H9 (cell line): ENCODE results near the gene CAMTA1. TPM values are rescaled to one million over a fixed set of nuclear protein-coding genes. Genes with fewer than 3 reads are reported as not detected.

Experiments
- DNase-seq: peaks from one replicate; pipeline ENCODE4 v3.0.0-alpha.2; 2017
- H2AFZ ChIP-seq: one replicate; pipeline ENCODE4 v1.6.1; 2013; ENCODE audit warnings: mild to moderate bottlenecking, low read length, control low read depth, moderate library complexity
- H2AK5ac ChIP-seq: 2 replicates; pipeline ENCODE4 v1.6.1; 2013; ENCODE audit warnings: low read length, control low read depth, mixed read lengths; ENCODE audit not compliant: insufficient read length
- H2BK120ac ChIP-seq: one replicate; pipeline ENCODE4 v1.6.1; 2013; ENCODE audit warnings: low read depth, mild to moderate bottlenecking, low read length, control low read depth, inconsistent platforms; ENCODE audit not compliant: poor library complexity, severe bottlenecking
- H2BK12ac ChIP-seq: 2 replicates; pipeline ENCODE4 v1.6.1; 2013; ENCODE audit warnings: low read length, control low read depth, mixed read lengths, low read depth; ENCODE audit not compliant: insufficient read length
- H2BK15ac ChIP-seq: 2 replicates; pipeline ENCODE4 v1.6.1; 2013; ENCODE audit warnings: low read depth, low read length, control low read depth
- H2BK20ac ChIP-seq: one replicate; pipeline ENCODE4 v1.6.1; 2013; ENCODE audit warnings: low read depth, mild to moderate bottlenecking, low read length, control low read depth, inconsistent platforms; ENCODE audit not compliant: poor library complexity, severe bottlenecking
- H2BK5ac ChIP-seq: 2 replicates; pipeline ENCODE4 v1.6.1; 2013; ENCODE audit warnings: low read length, control low read depth, mixed read lengths; ENCODE audit not compliant: insufficient read length
- H3K14ac ChIP-seq: 2 replicates; pipeline ENCODE4 v1.6.1; 2013; ENCODE audit warnings: low read length, control low read depth; ENCODE audit not compliant: insufficient read depth
- H3K18ac ChIP-seq: 2 replicates; pipeline ENCODE4 v1.6.1; 2013; ENCODE audit warnings: low read depth, mild to moderate bottlenecking, mixed read lengths, low read length, control low read depth; ENCODE audit not compliant: insufficient read length
- H3K23ac ChIP-seq: 2 replicates; pipeline ENCODE4 v1.6.1; 2013; ENCODE audit warnings: low read length, control low read depth, mixed read lengths, low read depth; ENCODE audit not compliant: insufficient read length
- H3K23me2 ChIP-seq: 2 replicates; pipeline ENCODE4 v1.6.1; 2013; ENCODE audit warnings: low read depth, mild to moderate bottlenecking, mixed read lengths, low read length, control low read depth; ENCODE audit not compliant: insufficient read length, poor library complexity, severe bottlenecking
- H3K27ac ChIP-seq: 2 replicates; pipeline ENCODE4 v1.5.1; 2013; ENCODE audit warnings: low read length, control low read depth, mixed read lengths, low read depth; ENCODE audit not compliant: insufficient read length
- H3K27me3 ChIP-seq: 2 replicates; pipeline ENCODE4 v1.6.1; 2013; ENCODE audit warnings: low read length, control low read depth, inconsistent platforms; ENCODE audit not compliant: insufficient read depth
- H3K4ac ChIP-seq: 2 replicates; pipeline ENCODE4 v1.6.1; 2013; ENCODE audit warnings: low read depth, mild to moderate bottlenecking, control low read depth, inconsistent platforms, low read length, moderate library complexity
- H3K4me1 ChIP-seq: 2 replicates; pipeline ENCODE4 v1.6.1; 2013; ENCODE audit warnings: low read length, control low read depth, inconsistent platforms; ENCODE audit not compliant: insufficient read depth
- H3K4me2 ChIP-seq: 2 replicates; pipeline ENCODE4 v1.6.1; 2013; ENCODE audit warnings: low read length, control low read depth, mixed read lengths; ENCODE audit not compliant: insufficient read length, insufficient read depth
- H3K56ac ChIP-seq: 2 replicates; pipeline ENCODE4 v1.6.1; 2013; ENCODE audit warnings: low read depth, mild to moderate bottlenecking, mixed read lengths, low read length, control low read depth; ENCODE audit not compliant: insufficient read length
- H3K79me1 ChIP-seq: 2 replicates; pipeline ENCODE4 v1.6.1; 2013; ENCODE audit warnings: low read depth, mild to moderate bottlenecking, moderate library complexity, low read length, control low read depth, inconsistent platforms; ENCODE audit not compliant: insufficient read depth, poor library complexity, severe bottlenecking
- H3K79me2 ChIP-seq: 2 replicates; pipeline ENCODE4 v1.6.1; 2013; ENCODE audit warnings: low read length, control low read depth, inconsistent platforms; ENCODE audit not compliant: insufficient read depth
- H3K9ac ChIP-seq: 2 replicates; pipeline ENCODE4 v1.6.1; 2013; ENCODE audit warnings: low read length, control low read depth, mixed read lengths; ENCODE audit not compliant: insufficient read length; ENCODE audit errors: extremely low read depth
- H3K9me3 ChIP-seq: one replicate; pipeline ENCODE4 v1.6.1; 2013; ENCODE audit warnings: low read depth, low read length, inconsistent platforms; ENCODE audit not compliant: control insufficient read depth
- H3T11ph ChIP-seq: one replicate; pipeline ENCODE4 v1.6.1; 2013; ENCODE audit warnings: mild to moderate bottlenecking, low read length, control low read depth, inconsistent platforms
- H4K20me1 ChIP-seq: one replicate; pipeline ENCODE4 v1.6.1; 2013; ENCODE audit not compliant: control insufficient read depth, insufficient read length, insufficient read depth
- H4K5ac ChIP-seq: 2 replicates; pipeline ENCODE4 v1.6.1; 2013; ENCODE audit warnings: low read depth, mild to moderate bottlenecking, mixed read lengths, low read length, control low read depth; ENCODE audit not compliant: insufficient read length
- H4K8ac ChIP-seq: replicated peaks from 2 replicates; pipeline ENCODE4 v1.6.1; 2013; ENCODE audit warnings: low read length, control low read depth, mixed read lengths, low read depth; ENCODE audit not compliant: insufficient read length
- H4K91ac ChIP-seq: 2 replicates; pipeline ENCODE4 v1.6.1; 2013; ENCODE audit warnings: low read depth, mild to moderate bottlenecking, moderate library complexity, mixed read lengths, low read length, control low read depth; ENCODE audit not compliant: insufficient read length
- H3K27ac Mint-ChIP-seq, 3 experiments: 2 replicates in 2 of 3; 3 replicates in 1 of 3; pipeline ENCODE4 v1.8.0; 2020 to 2021; ENCODE audit warnings: mixed read lengths in 3 of 3, mild to moderate bottlenecking in 1 of 3, moderate library complexity in 1 of 3
- H3K27me3 Mint-ChIP-seq: 2 replicates; pipeline ENCODE4 v1.8.0; 2021; ENCODE audit warnings: low read depth, mild to moderate bottlenecking, moderate library complexity, mixed read lengths
- H3K36me3 Mint-ChIP-seq, 3 experiments: 2 replicates in 2 of 3; 3 replicates in 1 of 3; pipeline ENCODE4 v1.8.0; 2020 to 2021; ENCODE audit warnings: low read depth in 3 of 3, mixed read lengths in 3 of 3; ENCODE audit not compliant: insufficient read depth in 1 of 3
- H3K4me1 Mint-ChIP-seq, 2 experiments: 2 replicates each; pipeline ENCODE4 v1.8.0; 2020; ENCODE audit warnings: mixed read lengths in 2 of 2
- H3K4me3 Mint-ChIP-seq, 2 experiments: 2 replicates in 1 of 2; 3 replicates in 1 of 2; pipeline ENCODE4 v1.8.0; 2020 to 2021; ENCODE audit warnings: mild to moderate bottlenecking in 2 of 2, mixed read lengths in 2 of 2, moderate library complexity in 1 of 2
- H3K9me3 Mint-ChIP-seq, 2 experiments: 2 replicates in 1 of 2; 3 replicates in 1 of 2; pipeline ENCODE4 v1.8.0; 2020; ENCODE audit warnings: mild to moderate bottlenecking in 2 of 2, mixed read lengths in 2 of 2, moderate library complexity in 1 of 2
- CTCF ChIP-seq: fragments of 200-600 bp; sonication (generic); conservative IDR thresholded peaks from 3 replicates; pipeline ENCODE4 v1.8.0; 2021; ENCODE audit warnings: antibody characterized with exemption, mild to moderate bottlenecking
- WGBS: extraction: QIAGEN DNeasy Blood & Tissue Kit; methylation state at CpG from one replicate; pipeline ENCODE4 v1.1.7; 2013; ENCODE audit warnings: missing lambda C conversion rate, low lambda C conversion rate, mixed read lengths; ENCODE audit not compliant: insufficient read length; ENCODE audit errors: extremely low coverage; 5-methylcytosine and 5-hydroxymethylcytosine counted together
- total RNA-seq: library from RNA; stranded (reverse); gene quantifications from 2 replicates; pipeline ENCODE4 v1.2.1, GENCODE V29; 2021

The CAMTA1 gene
- total RNA-seq, 1 experiment from 2014 or later, result 115 TPM

GRCh38 chr1:7135493-7135892, 350.2 kb downstream of the CAMTA1 start:
- DNase-seq, result no peak
- Histone ChIP-seq H3K79me1 (no peaks in the 10 kb centered on the region), H3K18ac (no peak overlapping the region), H4K8ac (no peak overlapping the region), H4K91ac (no peak overlapping the region), H3K4me2 (no peak overlapping the region), H2BK12ac (no peak overlapping the region), H2BK15ac (no peak overlapping the region), H3K4me1 (no peaks in the 10 kb centered on the region), H2BK20ac (no peak overlapping the region), H3T11ph (no peak overlapping the region), H3K27ac (no peak overlapping the region), H3K4ac (no peak overlapping the region), H3K23ac (no peak overlapping the region), H3K23me2 (no peaks in the 10 kb centered on the region), H2AFZ (no peak overlapping the region), H3K9ac (no peak overlapping the region), H4K20me1 (no peaks in the 10 kb centered on the region), H2AK5ac (no peak overlapping the region), H2BK5ac (no peak overlapping the region), H3K14ac (no peak overlapping the region), H3K56ac (no peak overlapping the region), H2BK120ac (no peak overlapping the region), H4K5ac (no peak overlapping the region), H3K27me3 (no peaks in the 10 kb centered on the region), H3K79me2 (no peaks in the 10 kb centered on the region), H3K9me3 (no peaks in the 10 kb centered on the region)
- no peak overlapping the region for H3K4me3 Mint-ChIP-seq
- no peak overlapping the region; a peak in 1 of 7 replicates for H3K27ac Mint-ChIP-seq
- H3K36me3 Mint-ChIP-seq, result no peaks in the 10 kb centered on the region
- no CpG with 5 or more reads among the region's 3 CpGs for WGBS
- H3K9me3 Mint-ChIP-seq, result no peaks in the 10 kb centered on the region
- TF ChIP-seq CTCF, result no peak
- H3K27me3 Mint-ChIP-seq, result peaks cover 3% of the 10 kb centered on the region
- H3K4me1 Mint-ChIP-seq, result peaks cover 24 to 34% of the 10 kb centered on the region in 2 experiments
